SU-DHL-6 (cell line): Measurements from ENCODE around the gene SHROOM1.

Source experiments
- CTCF ChIP-seq: fragments of 200-600 bp; sonication (generic); IDR thresholded peaks from one replicate; pipeline ENCODE4 v1.5.1; 2017; ENCODE audit warnings: antibody characterized with exemption, mild to moderate bottlenecking, low read length, moderate library complexity; ENCODE audit not compliant: insufficient read depth, poor library complexity, severe bottlenecking
- EZH2phosphoT487 ChIP-seq: fragments of 200-600 bp; sonication (generic), shearing (Covaris generic); conservative IDR thresholded peaks from 2 replicates; pipeline ENCODE4 v1.6.1; 2018; ENCODE audit warnings: mild to moderate bottlenecking, antibody characterized with exemption, low read length, moderate library complexity, mixed read lengths

DNA sequence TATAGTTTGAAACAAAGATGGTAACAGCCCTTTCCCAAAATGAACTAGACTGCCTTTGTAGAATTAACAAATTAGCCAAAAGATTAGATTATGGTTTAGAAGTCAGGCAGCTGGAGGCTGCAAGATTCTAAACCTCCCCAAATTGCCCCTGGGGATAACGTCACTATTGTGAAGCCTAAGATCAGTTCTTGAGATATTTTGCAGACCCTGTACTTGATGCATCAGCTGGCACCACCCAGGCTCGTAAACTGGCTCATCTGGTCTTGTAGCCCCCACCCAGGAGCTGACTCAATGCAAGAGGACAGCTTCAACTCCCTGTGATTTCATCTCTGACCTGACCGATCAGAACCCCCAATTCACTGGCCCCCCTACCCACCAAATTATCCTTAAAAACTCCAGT lies 21.6 kb downstream of the SHROOM1 start:
- TF ChIP-seq EZH2phosphoT487 (no peak), CTCF (no peak)
